Fibroblast of peridontal ligament (primary cell): ENCODE data around the gene SDK2.
A peak's percentile ranks its signal among the peaks of the same experiment; 100 is the strongest.

Experiments
- DNase-seq: peaks from one replicate; pipeline ENCODE4 v3.0.0-alpha.2; 2010; ENCODE audit errors: extremely low read depth

Gene SDK2

DNA sequence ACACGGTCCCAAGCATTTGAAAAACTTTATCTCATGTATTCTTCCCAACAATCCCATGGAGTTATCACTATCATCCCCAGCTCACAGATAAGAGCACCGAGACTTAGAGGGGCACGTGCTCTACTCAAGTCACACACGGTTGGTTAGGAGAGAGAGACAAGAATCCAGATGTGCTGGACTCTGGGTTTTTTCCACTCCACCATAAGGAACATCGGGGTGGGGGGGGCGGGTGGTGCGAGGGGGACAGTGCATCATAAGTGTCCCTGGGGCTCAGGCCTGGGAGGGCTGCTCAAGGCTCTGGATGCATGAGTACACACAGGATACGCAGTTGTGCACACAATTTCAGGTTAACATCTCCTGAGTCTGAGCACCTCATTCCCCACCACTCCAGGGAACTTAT is 339.8 kb downstream of the SDK2 start:
- no peak for DNase-seq

DNA sequence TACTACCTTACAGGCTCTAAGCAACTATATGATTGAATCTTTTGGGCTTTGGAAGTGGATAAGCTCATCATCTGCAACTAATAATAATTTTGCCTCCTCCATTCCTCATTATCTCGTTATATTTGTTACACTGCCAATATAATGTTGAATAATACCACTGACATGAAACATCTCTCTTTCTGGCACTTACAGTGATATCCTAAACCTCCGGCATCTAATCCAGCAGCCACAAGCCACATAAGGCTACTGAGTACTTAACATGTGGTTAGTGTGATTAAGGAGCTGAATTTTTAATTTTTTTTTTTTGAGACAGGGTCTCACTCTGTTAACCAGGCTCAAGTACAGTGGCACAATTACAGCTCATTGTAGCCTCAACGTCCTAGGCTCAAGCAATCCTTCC is 342.1 kb downstream of the SDK2 start:
- DNase-seq: peak; percentile 84

DNA sequence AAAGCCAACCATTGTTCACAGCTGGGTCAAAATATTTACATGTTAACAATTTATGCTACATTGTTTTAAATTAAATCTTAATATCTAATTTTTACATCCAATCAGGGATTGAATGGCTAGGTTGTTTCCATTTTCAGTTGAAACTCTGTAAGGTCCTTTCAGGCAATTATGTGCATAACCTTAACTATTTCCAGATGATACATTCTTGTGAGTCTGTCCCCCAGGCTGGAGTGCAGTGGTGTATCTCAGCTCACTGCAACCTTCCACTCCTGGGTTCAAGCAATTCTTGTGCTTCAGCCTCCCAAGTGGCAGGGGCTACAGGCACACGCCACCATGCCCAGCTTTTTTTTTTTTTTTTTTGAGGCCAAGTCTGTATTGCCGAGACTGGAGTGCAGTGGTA is 342.9 kb downstream of the SDK2 start:
- peak; percentile 54 for DNase-seq

DNA sequence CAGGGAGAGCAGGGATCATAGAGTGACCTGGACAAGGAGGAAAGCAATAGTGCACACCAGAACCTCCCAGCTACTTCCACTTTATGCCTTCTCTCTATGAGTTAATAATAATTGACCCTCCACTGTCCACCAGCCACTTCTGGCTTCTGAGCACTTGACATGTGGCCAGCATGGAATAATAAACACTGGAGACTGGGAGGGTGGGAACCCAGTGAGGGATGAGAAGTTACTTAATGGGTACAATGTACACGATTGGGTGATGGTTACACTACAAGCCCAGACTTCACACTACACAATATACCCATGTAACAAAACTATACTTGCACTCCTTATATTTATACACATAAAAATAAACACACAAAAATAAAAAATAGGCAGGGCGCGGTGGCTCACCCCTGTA is 343.9 kb downstream of the SDK2 start:
- no peak for DNase-seq

DNA sequence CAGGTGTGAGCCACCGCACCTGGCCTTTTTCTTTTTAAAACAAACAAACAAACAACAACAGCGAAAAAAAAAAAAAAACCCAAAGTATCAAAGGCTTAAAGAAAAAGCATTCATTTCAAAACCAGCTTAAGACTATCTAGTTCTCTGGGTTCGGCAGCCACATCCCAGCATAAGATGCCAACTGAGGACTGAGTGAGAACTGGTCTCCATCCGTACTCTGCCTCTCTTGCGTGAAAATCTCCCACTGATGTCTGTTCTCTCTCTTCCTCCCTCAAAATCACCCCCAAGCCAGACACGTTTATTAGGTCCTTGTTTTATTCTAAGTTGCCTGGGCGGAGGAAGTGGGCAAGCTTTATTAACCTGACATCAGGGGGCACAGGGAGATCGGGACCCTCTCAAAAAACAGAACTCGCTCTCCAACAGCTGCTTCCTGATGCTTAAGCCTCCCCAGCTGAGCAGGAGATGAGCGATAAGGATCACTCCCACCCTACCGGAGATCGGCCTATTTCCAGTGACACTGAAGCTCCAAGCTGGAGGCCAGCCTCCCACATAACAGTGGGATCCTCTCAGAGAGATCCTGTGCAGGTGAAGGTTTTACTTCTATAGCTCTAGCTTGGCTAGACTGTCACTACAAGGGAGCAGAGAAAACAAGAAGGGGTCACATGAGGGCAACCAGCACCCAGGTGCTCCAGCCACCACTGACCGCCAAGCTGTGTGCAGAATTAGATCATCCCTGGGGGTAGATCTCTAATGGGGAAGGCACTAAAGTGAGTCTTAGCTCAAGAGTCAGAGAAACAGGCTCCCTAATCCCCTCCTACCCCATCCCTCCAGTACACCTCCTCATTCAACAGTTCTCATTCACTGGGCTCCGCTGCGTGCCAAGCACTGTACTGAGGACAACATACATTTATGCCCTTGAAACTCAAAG is 346.0 kb downstream of the SDK2 start:
- no peak for DNase-seq

DNA sequence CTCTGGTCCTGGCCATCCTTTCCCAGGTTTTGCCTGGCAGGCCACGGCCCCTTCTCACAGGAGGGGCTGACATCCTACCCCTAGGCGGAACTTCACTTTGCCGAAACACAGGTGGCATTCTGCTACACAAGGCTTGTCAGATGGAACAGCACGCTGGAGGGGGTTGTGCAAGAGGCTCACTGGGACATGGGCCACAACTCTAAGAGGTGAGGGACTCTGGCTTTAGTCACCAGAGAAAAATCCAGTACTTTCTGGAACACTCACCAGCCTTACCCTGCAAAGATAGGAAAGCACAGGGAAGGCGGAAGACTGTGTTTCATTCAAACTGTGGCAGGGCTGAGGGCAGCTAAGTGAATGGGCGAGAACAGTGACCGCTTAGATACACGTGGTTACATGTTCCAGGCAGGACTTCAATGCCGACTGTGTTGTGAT is 350.7 kb downstream of the SDK2 start:
- peak; percentile 57 for DNase-seq

DNA sequence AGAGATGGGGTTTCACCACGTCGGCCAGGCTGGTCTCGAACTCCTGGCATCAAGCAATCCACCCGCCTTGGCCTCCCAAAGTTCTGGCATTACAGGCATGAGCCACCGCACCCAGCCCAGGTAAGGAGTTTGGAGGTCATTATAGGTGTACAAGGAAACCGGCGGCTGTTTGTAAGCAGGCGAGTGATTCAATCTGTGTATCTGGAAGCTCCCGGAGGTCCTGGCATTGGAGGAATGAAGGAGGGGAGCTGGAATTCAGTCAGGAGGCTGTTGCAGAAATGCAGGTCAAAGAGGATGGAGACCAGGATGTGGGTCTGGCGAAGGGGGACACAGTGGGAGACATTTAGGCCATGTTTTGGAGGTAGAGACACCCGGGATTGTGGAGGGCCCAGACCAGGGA is 351.2 kb downstream of the SDK2 start:
- DNase-seq: no peak

DNA sequence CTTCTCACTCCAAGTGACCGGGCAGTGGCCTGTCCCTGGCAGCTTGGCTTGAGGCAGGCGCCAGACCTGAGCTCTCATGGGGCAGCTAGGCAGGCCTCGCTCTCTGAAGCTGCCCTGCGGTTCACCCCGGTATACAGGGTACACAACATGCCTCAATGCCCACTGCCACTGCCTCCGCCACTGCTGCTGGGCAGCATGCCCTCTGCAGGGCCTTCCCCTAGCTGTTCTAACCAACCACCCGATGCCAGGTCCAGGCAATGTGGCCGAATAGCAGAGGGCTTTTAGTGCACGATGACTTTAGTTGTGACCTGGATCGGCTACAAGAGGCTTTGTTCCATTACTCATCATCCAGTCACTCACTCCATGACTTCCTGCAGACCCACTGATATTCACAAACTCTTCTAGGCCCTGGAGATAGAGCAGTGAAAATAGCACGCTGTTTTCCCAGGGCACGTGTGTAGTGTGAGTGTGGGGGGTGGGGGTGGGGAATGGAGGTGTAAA is 352.2 kb downstream of the SDK2 start:
- peak; percentile 50 for DNase-seq

DNA sequence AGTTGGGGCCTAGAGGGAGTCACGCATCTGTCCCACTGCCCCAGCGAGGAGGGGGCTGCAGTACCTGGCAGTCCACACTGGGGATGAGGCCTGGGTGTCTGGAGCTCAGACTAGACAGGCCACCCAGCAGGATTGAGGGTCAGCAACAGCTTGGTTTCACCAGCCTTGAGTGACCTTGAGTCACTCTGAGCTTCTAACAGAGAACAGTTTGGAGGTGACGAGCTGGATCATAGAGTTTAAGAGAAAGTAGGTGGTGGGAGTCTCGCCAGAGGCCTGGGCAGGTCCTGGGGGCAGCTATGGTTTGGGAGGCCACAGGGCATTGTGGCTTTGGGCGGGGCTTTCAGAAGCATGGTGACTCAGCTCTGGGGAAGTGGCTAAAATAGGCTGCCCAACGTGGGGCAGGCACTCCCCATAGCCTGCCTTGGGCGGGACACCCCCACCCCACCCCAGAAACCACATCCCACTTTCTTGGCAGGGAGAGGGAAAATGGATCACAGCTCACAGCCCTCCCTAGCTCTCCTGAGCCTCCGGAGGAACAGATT is 352.9 kb downstream of the SDK2 start:
- DNase-seq: peak; percentile 91

DNA sequence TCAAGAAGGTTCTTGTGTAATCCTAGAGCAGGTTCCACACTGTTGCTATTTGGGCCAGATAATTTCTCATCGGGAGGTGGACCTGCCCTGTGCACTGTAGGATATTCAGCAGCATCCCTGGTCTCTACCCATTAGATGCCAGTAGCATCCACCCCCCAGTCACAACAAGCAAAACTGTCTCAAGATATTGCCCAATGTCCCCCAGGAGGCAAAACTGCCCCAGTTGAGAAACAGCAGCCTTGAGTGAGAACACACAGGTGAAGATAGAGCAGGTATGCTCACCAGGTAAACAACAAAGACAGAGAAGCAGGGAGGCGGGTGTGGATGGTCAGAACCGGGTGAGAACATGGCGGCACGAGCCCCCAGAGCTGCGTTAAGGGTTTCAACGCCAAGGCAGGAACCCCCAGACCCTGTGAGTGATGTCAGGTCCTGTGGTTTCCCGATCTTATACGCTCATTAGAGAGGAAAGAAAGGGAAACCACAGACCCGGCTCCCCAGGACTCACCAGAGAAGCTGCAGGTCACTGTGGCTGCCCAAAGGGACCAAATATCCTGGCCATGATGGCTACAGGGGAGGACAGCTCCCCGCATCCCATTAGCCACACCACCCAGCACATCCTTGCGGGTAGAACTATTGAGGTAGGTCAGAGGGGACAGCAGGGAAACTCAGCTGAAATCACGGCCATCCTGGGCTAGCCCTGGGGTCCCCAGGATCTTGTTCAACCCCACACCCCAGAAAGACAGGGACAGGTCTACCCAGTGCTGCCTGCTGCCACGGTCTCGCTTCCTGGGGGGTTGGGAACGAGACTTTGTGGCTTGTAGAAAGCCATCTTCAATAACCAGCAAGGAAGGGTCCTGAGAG is 353.6 kb downstream of the SDK2 start:
- no peak for DNase-seq

DNA sequence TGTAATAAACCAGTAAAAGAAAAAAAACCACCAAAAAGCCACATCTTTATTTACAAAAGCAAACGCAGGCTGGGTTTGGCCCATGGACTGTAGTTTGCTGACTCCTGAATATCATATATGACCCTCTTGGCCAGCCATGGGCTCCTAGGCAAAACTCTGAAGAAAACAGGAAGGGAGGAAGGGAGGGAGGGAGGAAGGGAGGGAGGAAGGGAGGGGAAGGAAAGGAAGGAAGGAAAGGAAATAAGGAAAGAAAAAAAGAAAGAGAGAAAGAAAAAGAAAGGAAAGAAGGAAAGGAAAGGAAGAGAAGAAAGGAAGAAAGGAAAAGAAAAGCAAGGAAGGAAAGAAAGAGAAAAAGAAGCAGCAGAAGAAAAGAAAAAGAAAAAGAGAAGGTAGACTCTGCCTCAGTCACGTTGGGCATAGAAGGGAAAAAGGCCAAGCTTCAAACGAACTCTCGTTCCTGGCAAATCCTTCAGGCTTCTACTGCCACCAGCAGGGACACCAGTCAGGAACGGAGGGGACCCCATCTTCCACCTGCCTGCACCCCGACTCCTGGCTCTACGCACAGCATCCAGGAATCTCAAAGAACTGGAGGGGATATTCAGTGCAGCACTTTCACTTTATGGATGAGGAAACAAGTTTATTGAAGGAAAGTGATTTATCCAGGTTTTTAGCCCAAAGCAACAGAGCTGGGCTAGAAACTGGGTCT is 354.5 kb downstream of the SDK2 start:
- DNase-seq: no peak

DNA sequence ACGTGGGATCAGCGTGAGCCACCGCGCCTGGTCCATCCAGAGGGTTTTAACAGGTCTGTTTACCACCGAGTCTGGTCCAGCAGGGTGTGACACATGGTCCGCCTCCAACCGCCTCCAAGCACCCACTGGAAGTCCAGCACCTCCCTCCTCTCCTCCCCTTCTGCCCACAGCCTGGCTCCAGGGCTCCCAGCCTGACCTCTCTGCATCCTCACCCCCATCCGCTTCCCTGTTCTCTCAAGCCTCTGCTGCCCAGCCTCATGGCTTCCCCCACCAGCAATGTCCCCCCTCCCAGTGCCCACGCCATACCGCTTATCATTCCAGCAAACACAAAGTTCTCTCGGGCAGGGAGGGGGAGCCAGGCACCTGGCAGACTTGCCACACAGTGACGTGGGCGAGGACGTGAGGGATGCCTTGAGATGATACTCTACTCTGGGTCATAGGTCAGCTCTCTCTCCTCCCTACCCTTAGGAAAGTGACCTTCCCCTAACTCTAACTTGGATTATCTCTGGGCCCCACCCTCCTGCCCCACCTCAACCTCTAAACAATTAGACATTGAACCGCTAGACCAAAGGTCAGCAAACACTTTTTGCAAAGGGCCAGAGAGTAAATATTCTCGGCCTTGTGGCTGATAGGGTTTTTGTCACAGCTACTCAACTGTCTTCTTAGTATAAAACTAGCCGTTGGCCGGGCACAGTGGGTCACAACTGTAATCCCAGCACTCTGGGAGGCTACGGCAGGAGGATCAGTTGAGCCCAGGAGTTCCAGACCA is 355.5 kb downstream of the SDK2 start:
- no peak for DNase-seq

DNA sequence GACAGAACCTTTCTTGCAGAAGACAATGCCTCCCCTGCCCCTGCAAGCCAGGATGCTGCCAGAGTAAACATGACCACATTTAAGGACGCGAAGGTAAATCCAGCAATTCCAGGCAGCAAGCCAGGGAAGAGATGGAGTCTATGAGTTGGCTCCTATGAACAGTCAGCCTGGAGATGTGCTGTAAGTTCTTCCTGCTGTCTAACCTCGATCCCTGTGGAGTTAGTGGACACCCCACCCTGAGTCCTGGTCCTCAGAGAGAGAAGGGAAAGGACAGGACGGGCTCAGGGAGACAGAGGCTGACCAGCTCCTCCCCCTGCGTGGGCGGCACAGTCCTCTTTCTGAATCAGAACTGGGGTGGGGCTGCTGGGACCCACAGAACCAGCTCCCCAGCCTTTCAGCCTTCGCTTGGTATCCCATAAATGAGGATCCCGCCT is 357.4 kb downstream of the SDK2 start:
- DNase-seq: peak; percentile 34

DNA sequence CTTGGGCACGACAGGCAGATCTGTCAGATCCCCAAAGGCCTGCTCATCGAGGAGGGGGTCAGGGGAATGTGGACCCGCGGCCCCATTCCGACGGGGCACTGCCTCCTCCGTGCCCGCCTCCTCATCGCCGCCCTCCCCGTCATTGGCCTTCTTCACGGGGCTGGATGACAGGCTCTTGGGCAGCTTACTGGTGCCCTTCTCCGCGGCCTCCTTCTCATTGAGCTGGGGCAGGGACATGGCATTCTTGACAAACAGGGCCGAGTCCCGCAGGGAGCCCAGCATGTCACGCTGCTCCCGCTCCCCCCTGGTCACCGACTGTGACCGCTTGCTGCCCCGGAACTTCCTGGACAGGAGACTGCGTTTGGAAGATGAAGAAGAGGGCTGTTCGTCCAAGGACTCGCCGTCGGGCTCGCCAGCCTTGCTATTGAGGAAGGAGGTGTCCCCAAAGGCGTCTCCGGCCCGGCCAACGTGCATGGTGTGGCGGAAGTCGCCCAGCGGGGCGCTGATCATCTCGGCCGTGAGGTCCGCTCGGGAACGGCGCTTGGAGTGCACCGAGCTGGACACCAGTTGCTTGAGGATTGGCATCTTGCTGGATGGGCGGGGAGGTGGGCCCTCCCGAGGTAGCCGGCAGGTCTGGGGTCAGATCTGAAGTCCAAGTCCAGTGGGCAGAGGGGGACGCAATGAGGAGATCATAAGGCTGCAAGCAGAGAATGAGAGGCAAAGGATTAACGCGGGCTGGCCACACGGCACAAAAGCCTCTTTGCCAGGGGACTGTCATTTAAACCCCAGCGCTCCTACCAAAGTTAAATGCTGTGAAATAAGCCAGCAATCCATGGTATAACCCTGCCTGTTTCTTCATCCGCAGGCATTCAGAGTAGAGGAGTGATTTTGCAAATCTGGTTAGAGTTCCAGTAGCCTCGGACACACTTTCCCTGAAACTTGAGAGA is 358.1 kb downstream of the SDK2 start:
- DNase-seq: no peak

DNA sequence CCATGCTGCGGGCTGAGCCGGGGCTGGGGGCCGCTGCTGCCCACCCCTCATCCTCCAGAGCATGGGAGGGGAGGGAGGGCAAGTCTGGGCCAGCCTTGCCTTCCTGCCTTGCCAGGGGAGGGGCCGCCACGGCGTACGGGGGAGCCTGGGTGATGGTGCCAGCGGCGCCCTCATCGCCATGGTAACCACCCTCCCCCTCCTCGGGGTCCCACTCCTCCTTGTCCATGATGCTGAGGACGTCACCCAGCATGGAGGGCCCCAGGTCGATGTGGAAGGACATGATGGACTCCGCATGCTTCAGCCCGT is 358.7 kb downstream of the SDK2 start:
- no peak for DNase-seq

DNA sequence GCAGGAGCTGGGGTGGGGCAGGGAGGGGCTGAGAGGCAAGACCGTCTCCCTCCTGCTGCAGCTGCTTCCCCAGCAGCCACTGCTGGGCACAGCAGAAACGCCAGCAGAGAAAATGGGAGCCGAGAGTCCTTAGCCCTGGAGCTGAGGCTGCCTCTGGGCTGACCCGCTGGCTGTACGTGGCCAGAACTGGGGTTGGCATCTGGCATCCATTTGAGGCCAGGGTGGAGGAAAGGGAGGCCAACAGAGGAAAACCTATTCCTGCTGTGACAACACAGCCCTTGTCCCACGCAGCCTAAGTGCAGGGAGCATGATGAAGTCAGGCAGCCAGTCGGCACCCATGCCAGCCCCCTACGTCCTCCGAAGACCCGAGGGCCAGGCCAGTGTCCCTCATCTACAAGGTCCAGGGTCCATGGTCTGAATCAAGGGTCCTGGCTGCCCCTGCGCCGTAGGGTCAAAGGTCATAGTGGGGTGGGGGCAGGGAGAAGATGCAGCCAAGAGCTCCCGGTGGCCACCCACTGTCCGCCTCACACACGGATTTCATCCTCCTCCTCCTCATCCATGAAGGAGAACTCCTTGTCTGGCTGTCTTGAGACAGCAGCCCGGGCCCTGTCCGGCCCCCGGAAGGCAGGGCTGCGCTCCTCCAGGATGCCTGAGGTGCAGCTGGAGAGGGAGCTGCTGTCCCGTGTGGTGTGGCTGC is 359.2 kb downstream of the SDK2 start:
- DNase-seq: no peak
